SK-N-SH (cell line): ENCODE data around the gene STARD5. TPM values are rescaled to one million over a fixed set of nuclear protein-coding genes. Genes with fewer than 3 reads are reported as not detected.

Source experiments
- CTCF ChIA-PET: fragments of 300-600, 350-600 bp; formaldehyde crosslinking; extraction: SDS; loops from one replicate; lab custom pipeline; 2021; lab: Yijun Ruan, JAX
- POLR2A ChIA-PET: fragments of 350-600 bp; sonication (Branson Sonifier 250); formaldehyde crosslinking; extraction: SDS; loops from one replicate; lab custom pipeline; 2020; ENCODE audit warnings: antibody characterized with exemption, inconsistent platforms; lab: Yijun Ruan, JAX
- DNase-seq: peaks from one replicate; pipeline ENCODE4 v3.0.0; 2012
- H2AFZ ChIP-seq: fragments of 200-600 bp; sonication (generic); 2 replicates; pipeline ENCODE4 v1.8.1; 2016; ENCODE audit warnings: antibody characterized with exemption, mild to moderate bottlenecking, low read depth
- H3F3A ChIP-seq: fragments of 200-600 bp; sonication (generic); replicated peaks from 2 replicates; pipeline ENCODE3; 2016; ENCODE audit warnings: antibody characterized with exemption, mild to moderate bottlenecking; ENCODE audit not compliant: insufficient read depth
- H3K27ac ChIP-seq, 2 experiments: fragments of 200-500 bp in 1 of 2; fragments of 200-600 bp in 1 of 2; sonication (Bioruptor generic) in 1 of 2; sonication (generic), shearing (Covaris generic) in 1 of 2; 2 replicates each; pipeline versions ENCODE4 v1.5.1 to v1.6.1; 2014 to 2016; ENCODE audit warnings: low read depth in 2 of 2, inconsistent platforms in 1 of 2, low read length in 1 of 2, mild to moderate bottlenecking in 1 of 2, mixed read lengths in 1 of 2
- H3K27me3 ChIP-seq: fragments of 200-600 bp; sonication (generic), shearing (Covaris generic); 2 replicates; pipeline ENCODE4 v1.6.1; 2016; ENCODE audit warnings: mixed run types; ENCODE audit not compliant: insufficient read depth
- H3K36me3 ChIP-seq, 2 experiments: fragments of 200-500 bp in 1 of 2; fragments of 200-600 bp in 1 of 2; sonication (Bioruptor generic) in 1 of 2; sonication (generic) in 1 of 2; replicated peaks in 1 of 2; 2 replicates each; pipeline versions ENCODE3 to v1.5.1; 2014 to 2016; ENCODE audit warnings: low read length in 1 of 2, mild to moderate bottlenecking in 1 of 2; ENCODE audit not compliant: insufficient read depth in 2 of 2, control insufficient read depth in 1 of 2
- H3K4me1 ChIP-seq, 2 experiments: fragments of 200-500 bp in 1 of 2; fragments of 200-600 bp in 1 of 2; sonication (Bioruptor generic) in 1 of 2; sonication (generic), shearing (Covaris generic) in 1 of 2; 2 replicates each; pipeline versions ENCODE4 v1.5.1 to v1.6.1; 2014 to 2016; ENCODE audit warnings: low read depth in 1 of 2, low read length in 1 of 2, mixed run types in 1 of 2; ENCODE audit not compliant: insufficient read depth in 2 of 2, control insufficient read depth in 1 of 2
- H3K4me2 ChIP-seq: fragments of 200-600 bp; sonication (generic), shearing (Covaris generic); 2 replicates; pipeline ENCODE4 v1.6.1; 2017; ENCODE audit warnings: mixed run types
- H3K4me3 ChIP-seq, 2 experiments: fragments of 200-500 bp in 1 of 2; fragments of 200-600 bp in 1 of 2; sonication (Bioruptor generic) in 1 of 2; sonication (generic), shearing (Covaris generic) in 1 of 2; 2 replicates each; pipeline versions ENCODE4 v1.5.1 to v1.8.1; 2014 to 2016; ENCODE audit warnings: low read depth in 2 of 2, inconsistent platforms in 1 of 2, low read length in 1 of 2, mild to moderate bottlenecking in 1 of 2, mixed read lengths in 1 of 2, moderate library complexity in 1 of 2
- H3K79me2 ChIP-seq: fragments of 200-600 bp; sonication (generic); 2 replicates; pipeline ENCODE4 v1.8.1; 2017; ENCODE audit warnings: mild to moderate bottlenecking; ENCODE audit not compliant: insufficient read depth
- H3K9ac ChIP-seq: fragments of 200-600 bp; sonication (generic); 2 replicates; pipeline ENCODE4 v1.6.1; 2017; ENCODE audit warnings: mixed run types
- H3K9me2 ChIP-seq: fragments of 200-600 bp; sonication (generic); 2 replicates; pipeline ENCODE4 v1.6.1; 2017; ENCODE audit warnings: mixed run types
- H3K9me3 ChIP-seq: fragments of 200-600 bp; sonication (generic); 2 replicates; pipeline ENCODE4 v1.6.1; 2017; ENCODE audit warnings: mixed run types, mild to moderate bottlenecking, moderate library complexity
- H4K20me1 ChIP-seq: fragments of 200-600 bp; sonication (generic); 2 replicates; pipeline ENCODE4 v1.6.1; 2017; ENCODE audit warnings: mild to moderate bottlenecking, mixed run types; ENCODE audit not compliant: insufficient read depth
- EZH2phosphoT487 ChIP-seq: fragments of 200-600 bp; sonication (generic); IDR thresholded peaks from 2 replicates; pipeline ENCODE4 v1.6.1; 2017; ENCODE audit warnings: low read depth, mixed run types, mild to moderate bottlenecking, antibody characterized with exemption, moderate library complexity, borderline replicate concordance
- FOSL2 ChIP-seq: IDR thresholded peaks from 2 replicates; pipeline ENCODE4 v1.4.0; 2012; ENCODE audit warnings: low read depth, mild to moderate bottlenecking, moderate library complexity, borderline replicate concordance
- FOXJ3 ChIP-seq: sonication (generic); formaldehyde crosslinking; IDR thresholded peaks from 2 replicates; pipeline ENCODE4 v1.5.1; 2020; ENCODE audit warnings: mild to moderate bottlenecking, missing genetic modification reagents
- GABPA ChIP-seq: IDR thresholded peaks from 2 replicates; pipeline ENCODE4 v1.4.0; 2012; ENCODE audit warnings: low read depth, mild to moderate bottlenecking
- GATA2 ChIP-seq: sonication (generic); formaldehyde crosslinking; IDR thresholded peaks from 2 replicates; pipeline ENCODE4 v1.5.0; 2020; ENCODE audit warnings: mild to moderate bottlenecking, missing genetic modification reagents
- JUND ChIP-seq: IDR thresholded peaks from 2 replicates; pipeline ENCODE4 v1.4.0; 2012
- MEF2A ChIP-seq: IDR thresholded peaks from 2 replicates; pipeline ENCODE4 v1.4.0; 2012; ENCODE audit warnings: low read depth, borderline replicate concordance
- MXI1 ChIP-seq: IDR thresholded peaks from 2 replicates; pipeline ENCODE4 v1.6.1; 2012; ENCODE audit warnings: mild to moderate bottlenecking, low read depth, low read length, improper control_type of control experiment
- NFIC ChIP-seq: IDR thresholded peaks from 2 replicates; pipeline ENCODE4 v1.4.0; 2012; ENCODE audit warnings: borderline replicate concordance
- RAD21 ChIP-seq: IDR thresholded peaks from 2 replicates; pipeline ENCODE4 v1.6.1; 2012; ENCODE audit warnings: mild to moderate bottlenecking, low read length
- RCOR1 ChIP-seq: fragments of 150-350 bp; IDR thresholded peaks from 2 replicates; pipeline ENCODE4 v1.6.1; 2017; ENCODE audit warnings: antibody characterized with exemption, low read length
- RFX5 ChIP-seq: IDR thresholded peaks from 2 replicates; pipeline ENCODE4 v1.6.1; 2012; ENCODE audit warnings: mild to moderate bottlenecking, improper control_type of control experiment, low read length
- RXRA ChIP-seq: IDR thresholded peaks from 2 replicates; pipeline ENCODE4 v1.4.0; 2012; ENCODE audit warnings: low read depth, mild to moderate bottlenecking, borderline replicate concordance
- SMC3 ChIP-seq: IDR thresholded peaks from 2 replicates; pipeline ENCODE4 v1.6.1; 2012; ENCODE audit warnings: low read depth, low read length, improper control_type of control experiment
- TAF1 ChIP-seq: IDR thresholded peaks from 2 replicates; pipeline ENCODE4 v1.6.1; 2012; ENCODE audit warnings: low read depth, mild to moderate bottlenecking, low read length, moderate library complexity, borderline replicate concordance
- TCF12 ChIP-seq: IDR thresholded peaks from 2 replicates; pipeline ENCODE4 v1.4.0; 2012
- YY1 ChIP-seq: IDR thresholded peaks from 2 replicates; pipeline ENCODE4 v1.4.0; 2012; ENCODE audit warnings: low read depth, mild to moderate bottlenecking
- WGBS: methylation state at CpG from one replicate; pipeline ENCODE4 v1.1.6; 2017; ENCODE audit warnings: low lambda C conversion rate; 5-methylcytosine and 5-hydroxymethylcytosine counted together
- polyA plus RNA-seq, 3 experiments: library from polyadenylated mRNA; depleted of rRNA; stranded (reverse); fragments of >200 nt; gene quantifications; 2 replicates each; pipeline ENCODE4 v1.2.3, GENCODE V29; 2012
- TF ChIP-seq, protein P1 (sequence below): IDR thresholded peaks from 2 replicates; pipeline ENCODE4 v1.4.0; 2012; ENCODE audit warnings: low read depth, borderline replicate concordance
- TF ChIP-seq, protein P2 (sequence below): IDR thresholded peaks from 2 replicates; pipeline ENCODE4 v1.6.1; 2012; ENCODE audit warnings: mild to moderate bottlenecking, low read depth, low read length, moderate library complexity
- TF ChIP-seq, protein P3 (sequence below): IDR thresholded peaks from 2 replicates; pipeline ENCODE4 v1.4.0; 2012; ENCODE audit warnings: low read depth, borderline replicate concordance
- TF ChIP-seq, protein P4 (sequence below): IDR thresholded peaks from 2 replicates; pipeline ENCODE4 v1.4.0; 2012; ENCODE audit warnings: low read depth

The STARD5 gene
- polyA plus RNA-seq, 1 of the 3 experiments (the other 2 are of a cell fraction): 1.6 TPM

DNA sequence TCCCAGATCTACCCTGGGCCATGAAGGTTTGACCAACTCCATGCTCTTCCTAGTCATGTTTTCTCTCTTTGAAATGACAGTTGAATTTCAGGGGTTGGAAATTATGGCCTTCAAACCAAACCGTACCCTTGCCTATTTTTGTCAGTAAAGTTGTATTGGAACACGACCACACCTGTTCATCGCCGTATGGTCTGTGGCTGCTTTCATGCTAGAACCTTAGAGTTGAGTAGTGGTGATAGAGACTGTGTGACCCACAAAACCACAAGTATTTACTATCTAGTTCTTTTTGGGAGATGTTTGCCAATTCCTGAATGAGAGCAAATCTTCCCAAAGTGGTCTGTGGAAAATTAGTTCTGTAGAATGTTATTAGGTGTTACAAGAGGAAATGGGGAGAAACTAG is 24.0 kb upstream of the STARD5 start (continued):
- TF ChIP-seq, protein P1, sequence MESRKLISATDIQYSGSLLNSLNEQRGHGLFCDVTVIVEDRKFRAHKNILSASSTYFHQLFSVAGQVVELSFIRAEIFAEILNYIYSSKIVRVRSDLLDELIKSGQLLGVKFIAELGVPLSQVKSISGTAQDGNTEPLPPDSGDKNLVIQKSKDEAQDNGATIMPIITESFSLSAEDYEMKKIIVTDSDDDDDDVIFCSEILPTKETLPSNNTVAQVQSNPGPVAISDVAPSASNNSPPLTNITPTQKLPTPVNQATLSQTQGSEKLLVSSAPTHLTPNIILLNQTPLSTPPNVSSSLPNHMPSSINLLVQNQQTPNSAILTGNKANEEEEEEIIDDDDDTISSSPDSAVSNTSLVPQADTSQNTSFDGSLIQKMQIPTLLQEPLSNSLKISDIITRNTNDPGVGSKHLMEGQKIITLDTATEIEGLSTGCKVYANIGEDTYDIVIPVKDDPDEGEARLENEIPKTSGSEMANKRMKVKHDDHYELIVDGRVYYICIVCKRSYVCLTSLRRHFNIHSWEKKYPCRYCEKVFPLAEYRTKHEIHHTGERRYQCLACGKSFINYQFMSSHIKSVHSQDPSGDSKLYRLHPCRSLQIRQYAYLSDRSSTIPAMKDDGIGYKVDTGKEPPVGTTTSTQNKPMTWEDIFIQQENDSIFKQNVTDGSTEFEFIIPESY: no peak
- TF ChIP-seq MXI1 (no peak), YY1 (no peak), FOSL2 (no peak), JUND (no peak)

DNA sequence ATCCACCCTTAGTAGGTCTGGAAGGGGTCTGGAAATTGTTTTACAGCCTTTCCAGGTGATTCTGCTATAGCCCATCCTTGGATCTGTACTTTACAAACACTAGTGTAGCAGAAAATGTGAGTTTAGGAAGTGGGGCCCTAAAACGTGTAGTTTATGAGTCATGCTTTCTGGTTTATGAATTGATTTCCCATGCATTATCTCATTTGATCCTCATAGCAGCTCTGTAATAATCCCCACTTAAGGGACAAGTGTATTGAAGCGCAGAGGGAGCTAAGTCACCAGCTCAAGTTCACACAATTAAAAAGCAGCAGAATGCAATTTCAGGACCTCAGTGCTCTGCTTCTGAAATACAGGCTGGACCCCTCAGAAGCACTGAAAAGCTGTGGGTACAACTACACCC is 22.7 kb upstream of the STARD5 start:
- H3F3A ChIP-seq: no peaks in the 10 kb centered on the region
- no peaks in the 10 kb centered on the region for H3K36me3 ChIP-seq
- H3K4me1 ChIP-seq: no peaks in the 10 kb centered on the region; a peak in 1 of 4 replicates
- no peak overlapping the region for H3K4me3 ChIP-seq
- H3K27ac ChIP-seq: no peak overlapping the region
- 25% methylated on average over 2 of the region's 2 CpGs for WGBS
- TF ChIP-seq SMC3 (no peak), TCF12 (no peak), GATA2 (CRISPR knock-in tag) (no peak), RXRA (no peak), EZH2phosphoT487 (no peak), NFIC (no peak), MEF2A (no peak), GABPA (no peak), JUND (no peak), RCOR1 (no peak), RAD21 (no peak), MXI1 (no peak), FOXJ3 (CRISPR knock-in tag) (no peak), RFX5 (no peak), TAF1 (no peak), FOSL2 (no peak)
- TF ChIP-seq, protein P2, sequence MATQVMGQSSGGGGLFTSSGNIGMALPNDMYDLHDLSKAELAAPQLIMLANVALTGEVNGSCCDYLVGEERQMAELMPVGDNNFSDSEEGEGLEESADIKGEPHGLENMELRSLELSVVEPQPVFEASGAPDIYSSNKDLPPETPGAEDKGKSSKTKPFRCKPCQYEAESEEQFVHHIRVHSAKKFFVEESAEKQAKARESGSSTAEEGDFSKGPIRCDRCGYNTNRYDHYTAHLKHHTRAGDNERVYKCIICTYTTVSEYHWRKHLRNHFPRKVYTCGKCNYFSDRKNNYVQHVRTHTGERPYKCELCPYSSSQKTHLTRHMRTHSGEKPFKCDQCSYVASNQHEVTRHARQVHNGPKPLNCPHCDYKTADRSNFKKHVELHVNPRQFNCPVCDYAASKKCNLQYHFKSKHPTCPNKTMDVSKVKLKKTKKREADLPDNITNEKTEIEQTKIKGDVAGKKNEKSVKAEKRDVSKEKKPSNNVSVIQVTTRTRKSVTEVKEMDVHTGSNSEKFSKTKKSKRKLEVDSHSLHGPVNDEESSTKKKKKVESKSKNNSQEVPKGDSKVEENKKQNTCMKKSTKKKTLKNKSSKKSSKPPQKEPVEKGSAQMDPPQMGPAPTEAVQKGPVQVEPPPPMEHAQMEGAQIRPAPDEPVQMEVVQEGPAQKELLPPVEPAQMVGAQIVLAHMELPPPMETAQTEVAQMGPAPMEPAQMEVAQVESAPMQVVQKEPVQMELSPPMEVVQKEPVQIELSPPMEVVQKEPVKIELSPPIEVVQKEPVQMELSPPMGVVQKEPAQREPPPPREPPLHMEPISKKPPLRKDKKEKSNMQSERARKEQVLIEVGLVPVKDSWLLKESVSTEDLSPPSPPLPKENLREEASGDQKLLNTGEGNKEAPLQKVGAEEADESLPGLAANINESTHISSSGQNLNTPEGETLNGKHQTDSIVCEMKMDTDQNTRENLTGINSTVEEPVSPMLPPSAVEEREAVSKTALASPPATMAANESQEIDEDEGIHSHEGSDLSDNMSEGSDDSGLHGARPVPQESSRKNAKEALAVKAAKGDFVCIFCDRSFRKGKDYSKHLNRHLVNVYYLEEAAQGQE: no peak
- TF ChIP-seq, protein P3, sequence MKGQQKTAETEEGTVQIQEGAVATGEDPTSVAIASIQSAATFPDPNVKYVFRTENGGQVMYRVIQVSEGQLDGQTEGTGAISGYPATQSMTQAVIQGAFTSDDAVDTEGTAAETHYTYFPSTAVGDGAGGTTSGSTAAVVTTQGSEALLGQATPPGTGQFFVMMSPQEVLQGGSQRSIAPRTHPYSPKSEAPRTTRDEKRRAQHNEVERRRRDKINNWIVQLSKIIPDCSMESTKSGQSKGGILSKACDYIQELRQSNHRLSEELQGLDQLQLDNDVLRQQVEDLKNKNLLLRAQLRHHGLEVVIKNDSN: no peak
- TF ChIP-seq, protein P4, sequence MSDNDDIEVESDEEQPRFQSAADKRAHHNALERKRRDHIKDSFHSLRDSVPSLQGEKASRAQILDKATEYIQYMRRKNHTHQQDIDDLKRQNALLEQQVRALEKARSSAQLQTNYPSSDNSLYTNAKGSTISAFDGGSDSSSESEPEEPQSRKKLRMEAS: no peak
- TF ChIP-seq, all 33 proteins: peak for 0
- ChIA-PET POLR2A (no interaction called here), CTCF (no interaction called here)
- Histone ChIP-seq H3K27me3 (peaks cover 4% of the 10 kb centered on the region; the same call in 1 of the 2 replicates), H4K20me1 (no peaks in the 10 kb centered on the region), H3K9me2 (no peaks in the 10 kb centered on the region), H3K79me2 (no peaks in the 10 kb centered on the region), H3K9me3 (no peaks in the 10 kb centered on the region), H3K4me2 (no peak overlapping the region), H3K9ac (no peak overlapping the region), H2AFZ (no peak overlapping the region)
- DNase-seq: no peak
